Uterus (tissue), 4 donors: ENCODE data around the gene AUTS2. TPM values are rescaled to one million over a fixed set of nuclear protein-coding genes. Genes with fewer than 3 reads are reported as not detected.

Source experiments
- DNase-seq, 2 donors: peaks; one replicate each; pipeline ENCODE4 v3.0.0-alpha.2; 2019 to 2020
- H3K27ac ChIP-seq, 2 donors: fragments of 200-600 bp; sonication (generic); 1 replicate in 1 of 2; 2 replicates in 1 of 2; pipeline ENCODE4 v1.5.1; 2016 to 2018
- H3K27me3 ChIP-seq, 2 donors: fragments of 200-600 bp; sonication (generic); one replicate each; pipeline ENCODE4 v1.5.1; 2018 to 2019; ENCODE audit warnings: control low read depth in 1 of 2
- H3K36me3 ChIP-seq, 2 donors: fragments of 200-600 bp; sonication (generic); one replicate each; pipeline ENCODE4 v1.5.1; 2019; ENCODE audit warnings: control low read depth in 1 of 2
- H3K4me1 ChIP-seq, 2 donors: fragments of 200-600 bp; sonication (generic); one replicate each; pipeline ENCODE4 v1.5.1; 2018 to 2019; ENCODE audit warnings: control low read depth in 1 of 2
- H3K4me3 ChIP-seq, 2 donors: fragments of 200-600 bp; sonication (generic); 1 replicate in 1 of 2; 2 replicates in 1 of 2; pipeline ENCODE4 v1.5.1; 2018 to 2019; ENCODE audit warnings: mild to moderate bottlenecking in 1 of 2
- H3K9me3 ChIP-seq, 2 donors: fragments of 200-600 bp; sonication (generic); one replicate each; pipeline ENCODE4 v1.5.1; 2019; ENCODE audit warnings: control low read depth in 1 of 2
- POLR2A ChIP-seq, 2 donors: fragments of 450-650 bp; IDR thresholded peaks; one replicate each; pipeline ENCODE4 v1.6.1; 2016; ENCODE audit warnings: antibody characterized with exemption in 2 of 2, mild to moderate bottlenecking in 1 of 2, moderate library complexity in 1 of 2
- intact Hi-C: fragments of 100-400 bp; cut with DNase I; formaldehyde crosslinking; loops from one replicate; pipeline ENCODE4 v1.15.1; 2023; ENCODE audit warnings: low total_unique reads
- total RNA-seq, 4 donors: library from RNA; depleted of rRNA in 3 of 4; stranded (reverse); fragments of >200 nt in 3 of 4; gene quantifications; one replicate each; pipeline versions ENCODE4 v1.1.0 to v1.2.4, GENCODE V29; 2014 to 2023
- TF ChIP-seq, protein P1 (sequence below), 4 experiments: fragments of 200-600 bp in 2 of 4; fragments of 450-650 bp in 2 of 4; sonication (generic) in 2 of 4; IDR thresholded peaks; one replicate each; pipeline ENCODE4 v1.5.1; 2016 to 2019; ENCODE audit warnings: antibody characterized with exemption in 4 of 4, mild to moderate bottlenecking in 2 of 4, moderate library complexity in 1 of 4
- donor health status: DM: yes; HTN: yes; CAD: no.

AUTS2 gene
- total RNA-seq, 4 donors from 2014 or later = 10.5 to 58.2 (median 30.0) TPM

GRCh38 chr7:69769826-69770225 is 171.6 kb downstream of the AUTS2 start:
- Histone ChIP-seq H3K4me1 (no peaks in the 10 kb centered on the region), H3K36me3 (no peaks in the 10 kb centered on the region), H3K27ac (no peak overlapping the region), H3K4me3 (no peak overlapping the region), H3K9me3 (no peaks in the 10 kb centered on the region), H3K27me3 (no peaks in the 10 kb centered on the region)
- DNase-seq = no peak
- intact Hi-C loops = no loop called here
- TF ChIP-seq, protein P1, sequence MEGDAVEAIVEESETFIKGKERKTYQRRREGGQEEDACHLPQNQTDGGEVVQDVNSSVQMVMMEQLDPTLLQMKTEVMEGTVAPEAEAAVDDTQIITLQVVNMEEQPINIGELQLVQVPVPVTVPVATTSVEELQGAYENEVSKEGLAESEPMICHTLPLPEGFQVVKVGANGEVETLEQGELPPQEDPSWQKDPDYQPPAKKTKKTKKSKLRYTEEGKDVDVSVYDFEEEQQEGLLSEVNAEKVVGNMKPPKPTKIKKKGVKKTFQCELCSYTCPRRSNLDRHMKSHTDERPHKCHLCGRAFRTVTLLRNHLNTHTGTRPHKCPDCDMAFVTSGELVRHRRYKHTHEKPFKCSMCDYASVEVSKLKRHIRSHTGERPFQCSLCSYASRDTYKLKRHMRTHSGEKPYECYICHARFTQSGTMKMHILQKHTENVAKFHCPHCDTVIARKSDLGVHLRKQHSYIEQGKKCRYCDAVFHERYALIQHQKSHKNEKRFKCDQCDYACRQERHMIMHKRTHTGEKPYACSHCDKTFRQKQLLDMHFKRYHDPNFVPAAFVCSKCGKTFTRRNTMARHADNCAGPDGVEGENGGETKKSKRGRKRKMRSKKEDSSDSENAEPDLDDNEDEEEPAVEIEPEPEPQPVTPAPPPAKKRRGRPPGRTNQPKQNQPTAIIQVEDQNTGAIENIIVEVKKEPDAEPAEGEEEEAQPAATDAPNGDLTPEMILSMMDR (IDR thresholded peaks at IDR 0.05) = no peak
- TF ChIP-seq POLR2A (IDR thresholded peaks at IDR 0.05) = no peak

DNA sequence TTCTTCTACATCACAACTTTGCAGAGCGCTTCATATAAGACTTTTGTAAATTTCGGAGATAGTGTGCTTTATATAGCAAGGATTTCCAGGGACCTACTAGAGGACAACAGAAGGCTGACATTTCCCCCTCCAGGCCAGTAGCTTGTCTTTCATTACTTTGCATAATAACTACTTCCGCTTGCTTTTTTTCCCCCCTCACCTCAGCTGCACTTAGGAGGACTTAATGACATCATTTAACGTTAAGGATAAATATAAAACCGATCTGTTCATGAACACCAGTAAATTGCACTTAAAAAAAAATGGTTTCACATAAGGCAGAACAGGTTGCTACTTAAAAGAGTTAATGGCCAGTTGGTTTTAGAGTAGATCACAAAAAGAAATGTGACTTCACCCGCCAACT is 172.3 kb downstream of the AUTS2 start:
- no peak overlapping the region for H3K27ac ChIP-seq
- intact Hi-C loops = no loop called here
- TF ChIP-seq, protein P1 (IDR thresholded peaks at IDR 0.05) = no peak
- no peak for TF ChIP-seq POLR2A (IDR thresholded peaks at IDR 0.05)
- H3K36me3 ChIP-seq = no peaks in the 10 kb centered on the region
- H3K27me3 ChIP-seq = no peaks in the 10 kb centered on the region
- DNase-seq = no peak
- H3K9me3 ChIP-seq = no peaks in the 10 kb centered on the region
- H3K4me1 ChIP-seq = no peaks in the 10 kb centered on the region
- H3K4me3 ChIP-seq = no peak overlapping the region

- TF ChIP-seq POLR2A (IDR thresholded peaks at IDR 0.05) = no peak
- TF ChIP-seq, protein P1 (IDR thresholded peaks at IDR 0.05) = no peak
- no peaks in the 10 kb centered on the region for H3K36me3 ChIP-seq
- intact Hi-C loops = no loop called here
- no peaks in the 10 kb centered on the region for H3K4me1 ChIP-seq
- no peaks in the 10 kb centered on the region for H3K9me3 ChIP-seq
- DNase-seq = no peak
- no peak overlapping the region for H3K4me3 ChIP-seq
- no peaks in the 10 kb centered on the region for H3K27me3 ChIP-seq
- H3K27ac ChIP-seq = no peak overlapping the region
Observed at GRCh38 chr7:69772718-69773436, 174.6 kb downstream of the AUTS2 start.

GRCh38 chr7:69773535-69774225 is 175.4 kb downstream of the AUTS2 start:
- H3K9me3 ChIP-seq = no peaks in the 10 kb centered on the region
- no peak for DNase-seq
- no peaks in the 10 kb centered on the region for H3K36me3 ChIP-seq
- H3K27me3 ChIP-seq = no peaks in the 10 kb centered on the region
- intact Hi-C loops = no loop called here
- no peak overlapping the region for H3K27ac ChIP-seq
- no peaks in the 10 kb centered on the region for H3K4me1 ChIP-seq
- TF ChIP-seq, protein P1 (IDR thresholded peaks at IDR 0.05) = no peak
- no peak overlapping the region for H3K4me3 ChIP-seq

DNA sequence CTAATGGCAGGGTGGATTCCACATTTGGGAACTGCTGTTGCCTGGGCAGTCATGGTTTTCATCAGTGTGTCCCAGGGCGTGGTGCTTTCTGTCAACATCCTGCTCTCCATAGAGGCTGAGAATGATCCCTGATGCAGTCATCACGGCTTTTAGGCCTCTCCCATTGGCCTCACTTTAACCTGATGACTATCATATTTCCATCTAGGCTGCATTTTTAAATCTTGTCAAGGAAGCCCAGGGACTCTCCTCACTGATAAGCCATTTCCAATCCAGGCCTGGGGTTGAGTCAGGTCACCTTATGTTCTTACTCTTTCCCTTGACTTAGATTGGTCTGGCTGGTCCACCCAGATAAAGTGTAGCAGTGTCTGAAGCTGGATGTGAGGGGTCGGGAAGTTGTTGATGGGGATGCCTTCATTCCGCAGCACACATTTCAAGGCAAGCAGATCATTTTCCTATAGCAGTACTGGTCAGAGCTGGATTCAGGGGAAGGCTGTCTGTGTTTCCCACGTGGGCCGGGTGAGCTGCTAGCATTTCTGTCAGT is 177.0 kb downstream of the AUTS2 start:
- Histone ChIP-seq H3K27ac (no peak overlapping the region), H3K27me3 (no peaks in the 10 kb centered on the region), H3K4me1 (no peaks in the 10 kb centered on the region), H3K4me3 (no peak overlapping the region), H3K36me3 (no peaks in the 10 kb centered on the region), H3K9me3 (no peaks in the 10 kb centered on the region)
- TF ChIP-seq POLR2A (IDR thresholded peaks at IDR 0.05) = no peak
- TF ChIP-seq, protein P1 (IDR thresholded peaks at IDR 0.05) = no peak
- no peak for DNase-seq
- intact Hi-C loops = no loop called here
